Stomach (tissue), 4 donors: ENCODE results near the gene HEBP1.

Source experiments
- CTCF ChIP-seq, 7 experiments: fragments of 450-650 bp in 4 of 7; fragments of 200-600 bp in 3 of 7; sonication (generic) in 3 of 7; IDR thresholded peaks; one replicate each; pipeline ENCODE4 v1.5.1; 2016 to 2019; ENCODE audit warnings: antibody characterized with exemption in 7 of 7, control low read depth in 2 of 7, mild to moderate bottlenecking in 1 of 7
- EP300 ChIP-seq: sonication (generic); formaldehyde crosslinking; IDR thresholded peaks from one replicate; pipeline ENCODE4 v1.6.1; 2017; ENCODE audit warnings: antibody characterized with exemption
- POLR2A ChIP-seq, 4 donors: fragments of 450-650 bp; IDR thresholded peaks; one replicate each; pipeline ENCODE4 v1.6.1; 2016; ENCODE audit warnings: antibody characterized with exemption in 4 of 4, control low read depth in 2 of 4, mild to moderate bottlenecking in 1 of 4, moderate library complexity in 1 of 4
- POLR2AphosphoS5 ChIP-seq, 3 donors: sonication (generic); formaldehyde crosslinking; IDR thresholded peaks; one replicate each; pipeline ENCODE4 v1.6.1; 2016; ENCODE audit warnings: antibody characterized with exemption in 3 of 3

DNA sequence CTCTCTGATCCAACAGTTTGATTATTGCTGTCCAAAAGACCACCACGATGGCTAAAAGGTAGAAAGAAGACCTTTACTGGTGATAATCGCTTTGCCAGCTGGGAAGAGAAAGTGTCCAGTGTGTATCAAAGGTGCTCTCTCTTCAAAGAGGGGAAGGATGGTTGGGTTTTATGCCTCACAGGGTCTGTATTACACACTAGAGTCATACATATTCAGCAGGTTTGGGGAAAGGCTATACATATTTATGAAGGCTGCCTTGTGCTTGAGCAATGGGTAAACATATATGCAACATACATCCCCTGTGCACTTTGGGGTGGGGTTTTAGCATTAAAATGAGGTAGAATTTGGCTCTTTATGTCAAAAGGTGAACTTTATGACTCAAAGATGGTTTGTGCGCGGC is 66.3 kb downstream of the HEBP1 start:
- TF ChIP-seq POLR2AphosphoS5 (IDR thresholded peaks at IDR 0.05), result no peak
- no peak for TF ChIP-seq EP300
- TF ChIP-seq CTCF (IDR thresholded peaks at IDR 0.05), result no peak
- no peak for TF ChIP-seq POLR2A (IDR thresholded peaks at IDR 0.05)
